Activated CD4-positive, alpha-beta T cell treated with anti-CD3 and anti-CD28 coated beads for 24 hours (primary cell): ENCODE data around the gene REP15.
"Not testable (repeated sequence)": the region's sequence is repeated elsewhere in the genome, so short reads cannot be mapped to it uniquely, and the experiment has no call there.

Experiments
- DNase-seq, 2 donors: peaks; one replicate each; pipeline ENCODE4 v3.0.0-alpha.2; 2020; ENCODE audit warnings: low read depth in 2 of 2

The REP15 gene

DNA sequence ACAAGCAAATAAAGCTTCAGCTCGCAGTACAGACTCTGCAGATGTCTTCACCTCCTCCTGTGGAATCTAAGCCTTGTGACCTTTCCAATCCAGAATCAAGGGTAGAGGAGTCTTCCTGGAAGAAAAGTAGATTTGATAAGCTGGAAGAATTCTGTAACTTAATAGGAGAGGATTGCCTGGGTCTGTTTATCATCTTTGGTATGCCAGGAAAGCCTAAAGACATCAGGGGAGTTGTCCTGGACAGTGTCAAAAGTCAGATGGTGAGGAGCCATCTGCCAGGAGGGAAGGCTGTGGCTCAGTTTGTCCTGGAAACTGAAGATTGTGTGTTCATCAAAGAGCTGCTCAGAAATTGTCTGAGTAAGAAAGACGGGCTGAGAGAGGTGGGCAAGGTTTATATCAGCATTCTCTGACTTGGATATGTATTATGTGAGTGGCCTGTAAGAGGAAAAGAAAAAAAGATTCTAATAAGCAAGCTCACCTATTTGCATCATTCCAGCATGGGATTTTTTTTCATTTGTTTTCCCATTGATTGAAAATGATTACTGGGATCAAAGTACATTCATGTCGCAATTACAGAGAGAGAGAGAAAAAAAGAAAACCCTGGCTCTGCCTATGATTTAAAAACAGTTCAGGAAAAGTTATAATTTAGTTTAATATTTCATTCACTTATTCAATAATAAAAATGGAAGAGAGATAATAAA is 767 bp downstream of the REP15 start:
- DNase-seq, result no peak

- peak; percentile 57 to 58 for DNase-seq
Measured at GRCh38 chr12:27703720-27704452, 7.6 kb downstream of the REP15 start.

DNA sequence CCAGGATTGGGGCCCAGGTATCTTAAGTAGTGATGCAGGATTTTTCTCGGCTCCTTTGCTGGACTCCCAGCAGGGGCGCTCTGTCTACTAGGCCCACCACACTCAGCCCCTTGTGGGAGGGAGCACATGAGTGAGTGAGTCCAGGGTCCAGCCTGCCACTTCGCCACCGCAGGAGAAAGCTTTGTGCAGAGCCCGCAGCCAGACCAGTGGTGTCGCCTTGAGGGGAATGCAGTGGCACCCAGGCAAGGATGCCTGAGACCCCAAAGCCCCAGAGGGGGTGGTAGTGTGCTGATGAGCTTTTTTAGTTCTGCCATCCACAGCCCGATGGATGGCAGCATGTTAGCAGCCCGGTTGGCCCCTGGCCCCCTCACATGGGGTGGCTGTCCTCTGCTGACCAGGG is 9.0 kb downstream of the REP15 start:
- no peak for DNase-seq

DNA sequence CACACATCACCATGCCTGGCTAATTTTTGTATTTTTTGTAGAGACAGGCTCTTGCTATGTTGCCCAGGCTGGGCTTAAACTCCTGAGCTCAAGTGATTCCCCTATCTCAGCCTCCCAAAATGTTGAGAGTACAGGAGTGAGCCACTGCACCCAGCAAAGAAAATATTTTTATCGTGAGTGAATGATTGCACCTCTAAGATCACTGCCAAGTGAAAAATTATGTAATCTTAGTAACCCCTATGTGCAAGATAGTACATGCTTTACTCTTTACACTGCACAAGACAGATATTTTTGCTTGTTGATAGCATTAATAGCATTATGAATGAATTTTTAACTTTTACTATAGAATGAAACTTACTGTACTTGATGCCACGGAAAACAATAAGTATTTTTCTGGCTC is 11.0 kb downstream of the REP15 start:
- DNase-seq, result no peak

DNA sequence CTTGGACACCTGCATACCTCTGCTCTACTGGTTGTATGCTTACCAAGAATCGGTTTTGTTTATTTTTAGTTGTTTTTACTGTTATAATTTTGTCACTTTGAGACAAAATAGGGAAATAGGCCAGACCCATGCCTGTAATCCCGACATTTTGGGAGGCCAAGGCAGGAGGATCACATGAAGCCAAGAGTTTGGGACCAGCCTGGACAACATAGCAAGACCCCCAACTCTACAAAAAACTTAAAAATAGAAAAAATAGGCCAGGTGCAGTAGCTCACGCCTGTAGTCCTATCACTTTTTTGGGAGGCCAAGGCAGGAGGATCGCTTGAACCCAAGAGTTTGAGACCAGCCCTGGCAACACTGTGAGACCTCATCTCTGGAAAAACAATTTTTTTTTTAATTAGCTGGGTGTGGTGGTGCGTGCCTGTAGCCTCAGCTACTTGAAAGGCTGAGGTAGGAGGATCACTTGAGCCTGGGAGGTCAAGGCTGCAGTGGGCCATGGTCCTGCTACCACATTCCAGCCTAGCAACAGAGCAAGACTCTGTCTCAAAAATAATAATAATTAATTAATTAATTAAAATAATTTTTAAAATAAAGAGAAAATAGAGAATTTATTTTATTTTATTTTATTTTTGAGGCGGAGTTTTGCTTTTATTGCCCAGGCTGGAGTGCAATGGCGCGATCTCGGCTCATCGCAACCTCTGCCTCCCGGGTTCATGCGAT is 13.1 kb downstream of the REP15 start:
- no peak for DNase-seq

DNA sequence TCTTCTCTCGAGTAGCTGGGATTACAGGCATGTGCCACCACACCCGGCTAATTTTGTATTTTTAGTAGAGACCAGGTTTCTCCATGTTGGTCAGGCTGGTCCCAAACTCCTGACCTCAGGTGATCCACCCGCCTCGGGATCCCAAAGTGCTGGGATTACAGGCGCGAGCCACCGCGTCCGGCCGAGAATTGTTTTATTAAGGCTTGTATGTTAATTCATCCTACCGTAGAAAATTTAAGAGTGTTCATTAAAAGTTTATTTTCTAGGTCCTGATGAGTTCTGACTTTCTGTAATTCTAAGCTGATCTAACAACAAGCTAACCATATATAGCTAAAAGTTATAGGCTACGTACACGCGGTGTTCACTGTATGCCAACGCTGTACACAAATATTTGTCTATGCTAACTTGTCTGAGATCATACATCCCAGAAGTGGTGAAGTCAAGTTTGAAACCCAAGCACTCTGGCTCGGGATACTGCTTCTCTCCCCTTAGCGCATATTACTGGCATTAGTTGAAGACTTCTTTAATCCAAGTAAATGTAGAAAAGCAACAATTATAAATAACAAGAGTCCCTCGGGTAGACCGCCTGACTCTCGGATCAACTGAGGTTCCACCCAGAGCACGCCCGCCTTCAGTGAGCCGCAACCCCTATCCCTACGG is 13.8 kb downstream of the REP15 start:
- no peak for DNase-seq

DNA sequence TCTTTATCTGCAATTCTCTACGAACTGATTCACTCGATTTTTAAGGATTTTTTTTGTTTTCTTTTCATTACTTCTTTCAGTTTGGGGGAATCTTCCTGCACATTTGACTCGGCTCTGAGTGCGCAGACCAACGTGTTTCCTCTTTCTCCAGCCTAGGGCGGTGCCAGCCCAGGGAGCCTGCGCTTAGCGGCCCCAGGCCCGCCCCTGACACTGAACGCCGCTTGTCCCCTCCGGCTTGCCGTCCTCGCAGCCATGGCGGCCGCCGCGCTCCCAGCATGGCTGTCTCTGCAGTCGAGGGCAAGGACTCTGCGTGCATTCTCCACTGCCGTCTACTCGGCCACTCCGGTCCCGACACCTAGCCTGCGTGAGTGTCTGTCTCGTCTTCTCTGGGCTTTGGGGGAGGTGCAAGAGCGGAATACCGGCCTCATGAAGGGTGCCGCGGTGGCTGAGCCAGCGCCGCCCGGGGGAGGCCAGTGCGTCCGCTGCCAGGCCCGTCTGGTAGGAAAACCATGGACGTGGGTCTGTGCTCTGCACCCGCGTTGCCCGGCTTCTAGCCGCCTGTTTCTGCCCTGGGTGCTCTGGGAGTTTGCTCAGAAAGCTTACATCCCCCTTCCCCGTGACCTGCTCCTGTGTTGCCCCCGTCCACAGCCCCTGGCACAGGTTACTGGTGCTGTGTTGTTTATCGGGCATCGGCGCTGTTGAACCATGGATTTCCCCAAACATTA is 14.5 kb downstream of the REP15 start, which contains the start of gene MRPS35:
Gene MRPS35 (plus strand): TSS at position 241 of the 725 bp plus-strand sequence. CDS start 12 bp downstream, at position 253.
- peak; percentile 83 to 87 for DNase-seq

- no peak for DNase-seq
Measured at GRCh38 chr12:27711317-27711682, 15.1 kb downstream of the REP15 start.

DNA sequence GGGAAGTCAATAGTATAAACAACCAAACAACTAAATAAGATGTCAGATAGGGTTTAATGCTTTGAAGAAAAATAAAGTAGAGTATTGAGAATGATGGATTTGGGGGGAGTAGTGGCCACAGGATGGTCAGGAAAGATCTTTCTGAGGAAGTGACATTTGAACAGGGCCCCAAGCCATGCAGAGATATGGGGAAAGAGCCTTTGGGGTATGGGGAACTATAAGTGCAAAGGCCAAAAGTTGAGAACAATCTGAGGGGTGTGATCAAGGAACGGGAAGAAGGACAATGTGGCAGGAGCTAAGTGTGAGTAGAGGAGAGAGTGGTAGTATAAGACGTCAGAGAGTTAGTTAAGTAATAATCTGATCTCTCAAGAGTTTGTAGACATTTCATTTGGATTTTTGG is 15.7 kb downstream of the REP15 start:
- no peak for DNase-seq

DNA sequence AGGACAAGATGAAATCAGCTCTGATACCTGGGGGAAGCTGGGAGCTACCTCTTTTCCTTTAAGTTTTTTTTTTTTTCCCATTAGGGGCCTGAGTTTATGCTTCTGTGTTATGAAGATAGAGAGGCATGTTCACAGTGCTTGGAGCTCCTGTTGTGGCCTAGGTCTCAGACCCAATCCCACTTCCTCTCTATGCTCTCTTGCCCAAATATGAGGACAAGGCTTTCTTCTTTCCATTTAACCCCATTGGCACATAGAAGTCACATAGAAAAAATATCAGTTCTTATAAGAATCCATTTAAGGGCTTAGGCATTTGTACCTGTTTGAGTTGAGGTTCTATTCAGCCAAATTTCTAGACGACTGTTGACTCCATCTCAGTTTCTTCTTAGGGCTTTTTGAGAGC is 27.0 kb downstream of the REP15 start:
- DNase-seq, result no peak

- no peak for DNase-seq
Measured at GRCh38 chr12:27730097-27730588, 33.9 kb downstream of the REP15 start.

DNA sequence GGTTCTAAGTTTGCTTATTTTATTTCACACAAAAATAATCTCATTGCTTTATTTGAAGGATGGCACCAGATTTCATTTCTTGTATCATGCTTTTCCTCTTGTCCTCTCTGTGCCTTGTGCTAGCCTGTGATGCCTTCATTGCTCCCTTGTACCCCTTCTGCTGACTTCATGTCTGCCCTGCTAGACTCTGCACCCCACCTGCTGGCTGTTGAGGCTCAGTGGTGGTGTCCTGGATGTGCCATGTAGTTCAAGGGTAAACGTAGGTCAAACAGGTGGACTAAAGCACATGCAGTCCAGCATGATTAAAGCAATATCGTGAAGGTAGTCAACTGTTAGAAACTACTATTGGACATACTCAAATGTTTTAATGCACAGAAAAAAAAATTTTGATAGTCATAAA is 36.0 kb downstream of the REP15 start:
- no peak for DNase-seq

GRCh38 chr12:27733052-27733656 is 36.9 kb downstream of the REP15 start:
- no peak for DNase-seq

- no peak for DNase-seq
Measured at GRCh38 chr12:27733791-27734190, 37.5 kb downstream of the REP15 start.

GRCh38 chr12:27734321-27734720 is 38.1 kb downstream of the REP15 start:
- not testable (repeated sequence) for DNase-seq

GRCh38 chr12:27743601-27744000 is 47.4 kb downstream of the REP15 start:
- DNase-seq, result no peak

DNA sequence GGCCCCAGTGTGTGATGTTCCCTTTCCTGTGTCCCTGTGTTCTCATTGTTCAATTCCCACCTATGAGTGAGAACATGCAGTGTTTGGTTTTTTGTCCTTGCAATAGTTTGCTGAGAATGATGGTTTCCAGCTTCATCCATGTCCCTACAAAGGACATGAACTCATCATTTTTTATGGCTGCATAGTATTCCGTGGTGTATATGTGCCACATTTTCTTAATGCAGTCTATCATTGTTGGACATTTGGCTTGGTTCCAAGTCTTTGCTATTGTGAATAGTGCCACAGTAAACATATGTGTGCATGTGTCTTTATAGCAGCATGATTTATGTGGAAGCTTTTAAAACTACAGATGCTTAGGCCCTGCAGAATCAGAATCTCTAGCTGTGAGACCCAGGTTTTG is 49.5 kb downstream of the REP15 start:
- DNase-seq, result not testable (repeated sequence)
